ENCODE measurements around the gene WRNIP1. TPM values are rescaled to one million over a fixed set of nuclear protein-coding genes. Genes with fewer than 3 reads are reported as not detected.

The WRNIP1 gene
- total and polyA plus RNA-seq, 7 donors = 41.0 to 56.6 (median 47.3) TPM

DNA sequence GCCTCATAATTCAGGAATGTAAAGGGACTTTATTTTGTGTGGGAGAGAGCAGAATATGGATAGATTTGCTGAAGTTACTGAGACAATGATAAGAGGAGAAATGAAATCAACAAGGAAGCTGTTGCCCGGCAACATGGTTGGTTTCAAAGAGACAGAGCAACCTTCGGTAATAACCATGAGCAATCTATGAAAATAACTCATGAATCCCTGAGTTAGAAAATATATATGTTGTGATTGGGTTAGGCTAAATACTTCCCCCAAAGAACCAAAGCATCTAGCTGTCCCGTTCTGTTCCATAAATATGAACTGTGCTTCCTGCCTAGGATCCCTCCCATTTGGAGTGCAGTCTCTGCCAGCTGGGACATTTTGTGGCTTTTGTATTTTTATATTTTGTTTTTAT is 53.4 kb downstream of the WRNIP1 start:
- intact Hi-C loops (cut with DNase I) = no loop called here
- no peak for DNase-seq
- Histone ChIP-seq H3K4me3 (no peak overlapping the region), H3K9me3 (peaks cover 0 to 6% (median 1%) of the 10 kb centered on the region in 4 donors), H3K36me3 (no peaks in the 10 kb centered on the region), H3K27me3 (no peaks in the 10 kb centered on the region), H3K4me1 (peaks cover 0 to 22% (median 17%) of the 10 kb centered on the region in 4 donors), H3K27ac (peak overlapping the region; percentile 38 to 60 (median 46))
- TF ChIP-seq EP300 (IDR thresholded peaks at IDR 0.05) = no peak
- 7 to 24% methylated on average over 3 of the region's 3 CpGs for WGBS, 2 donors

DNA sequence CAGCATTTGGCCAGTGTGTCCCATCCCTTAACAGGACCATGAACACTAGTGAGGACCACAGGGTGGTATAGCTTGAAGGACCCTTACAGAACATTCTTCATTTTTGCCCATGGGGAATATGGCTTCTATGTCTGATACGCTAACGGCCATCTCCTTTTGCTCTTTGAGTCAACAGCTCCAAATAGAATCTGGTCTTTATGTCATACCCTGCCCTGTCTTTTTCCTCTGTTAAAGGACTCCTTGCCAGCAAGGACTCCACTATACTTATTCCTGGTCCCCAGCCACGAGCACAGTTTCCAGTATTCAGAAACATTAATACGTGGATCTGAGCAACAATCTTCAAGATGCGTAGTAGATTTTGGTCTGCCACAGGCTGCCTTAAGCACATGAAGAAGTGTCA is 53.9 kb downstream of the WRNIP1 start:
- H3K27me3 ChIP-seq = no peaks in the 10 kb centered on the region
- H3K4me1 ChIP-seq = peaks cover 0 to 22% (median 17%) of the 10 kb centered on the region in 4 donors
- H3K27ac ChIP-seq = peak overlapping the region; percentile 38 to 60 (median 46)
- peaks cover 0 to 6% (median 1%) of the 10 kb centered on the region in 4 donors for H3K9me3 ChIP-seq
- intact Hi-C loops (cut with DNase I) = no loop called here
- no peaks in the 10 kb centered on the region for H3K36me3 ChIP-seq
- 92 to 94% methylated on average over 5 of the region's 5 CpGs for WGBS, 2 donors
- no peak overlapping the region for H3K4me3 ChIP-seq
- DNase-seq = no peak
- TF ChIP-seq POLR2AphosphoS5 (IDR thresholded peaks at IDR 0.05) = no peak
- no peak for TF ChIP-seq CTCF (IDR thresholded peaks at IDR 0.05)
- no peak for TF ChIP-seq POLR2A (IDR thresholded peaks at IDR 0.05)
- TF ChIP-seq EP300 (IDR thresholded peaks at IDR 0.05) = no peak

DNA sequence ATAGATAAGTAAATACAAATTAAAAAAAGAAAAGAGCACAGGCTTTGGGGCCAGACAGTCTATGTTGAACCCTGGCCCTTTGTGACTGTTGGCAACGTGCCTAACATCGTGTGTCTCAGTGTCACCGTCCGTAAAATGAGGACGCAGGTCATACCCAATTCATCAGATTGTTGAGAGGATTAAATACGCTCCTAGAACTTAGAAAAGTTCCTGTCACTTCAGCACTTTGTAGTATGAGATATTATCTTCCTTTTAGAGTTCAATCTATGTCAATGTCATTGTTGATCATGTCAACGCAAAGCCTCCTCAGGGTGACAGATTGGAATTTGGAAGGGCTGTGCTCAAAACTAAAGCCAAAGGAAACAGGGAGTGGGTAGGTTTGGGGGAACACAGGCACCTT is 54.8 kb downstream of the WRNIP1 start:
- intact Hi-C loops (cut with DNase I) = no loop called here
- peaks cover 0 to 6% (median 1%) of the 10 kb centered on the region in 4 donors for H3K9me3 ChIP-seq
- DNase-seq = no peak
- TF ChIP-seq CTCF (IDR thresholded peaks at IDR 0.05) (no peak), EP300 (IDR thresholded peaks at IDR 0.05) (no peak), POLR2AphosphoS5 (IDR thresholded peaks at IDR 0.05) (no peak), POLR2A (IDR thresholded peaks at IDR 0.05) (no peak)
- peaks cover 0 to 22% (median 17%) of the 10 kb centered on the region in 4 donors for H3K4me1 ChIP-seq
- WGBS, 2 donors = 45 to 49% methylated on average over 7 of the region's 7 CpGs
- no peak overlapping the region for H3K4me3 ChIP-seq
- H3K36me3 ChIP-seq = no peaks in the 10 kb centered on the region
- no peak overlapping the region for H3K27ac ChIP-seq
- no peaks in the 10 kb centered on the region for H3K27me3 ChIP-seq

GRCh38 chr6:2820415-2820814 is 55.2 kb downstream of the WRNIP1 start:
- Histone ChIP-seq H3K36me3 (no peaks in the 10 kb centered on the region), H3K4me3 (no peak overlapping the region), H3K27me3 (no peaks in the 10 kb centered on the region), H3K4me1 (peaks cover 0 to 22% (median 17%) of the 10 kb centered on the region in 4 donors), H3K27ac (no peak overlapping the region), H3K9me3 (peaks cover 0 to 6% (median 1%) of the 10 kb centered on the region in 4 donors)
- TF ChIP-seq POLR2A (IDR thresholded peaks at IDR 0.05) = no peak
- TF ChIP-seq POLR2AphosphoS5 (IDR thresholded peaks at IDR 0.05) = no peak
- TF ChIP-seq EP300 (IDR thresholded peaks at IDR 0.05) = no peak
- no peak for TF ChIP-seq CTCF (IDR thresholded peaks at IDR 0.05)
- intact Hi-C loops (cut with DNase I) = no loop called here
- 66 to 88% methylated on average over 2 of the region's 2 CpGs for WGBS, 2 donors
- DNase-seq = no peak

- Histone ChIP-seq H3K4me3 (no peak overlapping the region), H3K4me1 (peaks cover 0 to 22% (median 17%) of the 10 kb centered on the region in 4 donors), H3K36me3 (no peaks in the 10 kb centered on the region), H3K27me3 (no peaks in the 10 kb centered on the region), H3K9me3 (no peaks in the 10 kb centered on the region), H3K27ac (no peak overlapping the region)
- 93 to 97% methylated on average over 3 of the region's 3 CpGs for WGBS, 2 donors
- intact Hi-C loops (cut with DNase I) = no loop called here
- no peak for DNase-seq
- TF ChIP-seq POLR2AphosphoS5 (IDR thresholded peaks at IDR 0.05) (no peak), POLR2A (IDR thresholded peaks at IDR 0.05) (no peak), CTCF (IDR thresholded peaks at IDR 0.05) (no peak), EP300 (IDR thresholded peaks at IDR 0.05) (no peak)
Observed at GRCh38 chr6:2821554-2821953, 56.4 kb downstream of the WRNIP1 start.

Data from sigmoid colon (tissue), 7 donors.